NCI-H2171 (cell line): ENCODE measurements around the gene PPARGC1A.

Experiments used
- DNase-seq: peaks from one replicate; lab custom pipeline; 2025; lab: John Stamatoyannopoulos, UW

PPARGC1A gene

DNA sequence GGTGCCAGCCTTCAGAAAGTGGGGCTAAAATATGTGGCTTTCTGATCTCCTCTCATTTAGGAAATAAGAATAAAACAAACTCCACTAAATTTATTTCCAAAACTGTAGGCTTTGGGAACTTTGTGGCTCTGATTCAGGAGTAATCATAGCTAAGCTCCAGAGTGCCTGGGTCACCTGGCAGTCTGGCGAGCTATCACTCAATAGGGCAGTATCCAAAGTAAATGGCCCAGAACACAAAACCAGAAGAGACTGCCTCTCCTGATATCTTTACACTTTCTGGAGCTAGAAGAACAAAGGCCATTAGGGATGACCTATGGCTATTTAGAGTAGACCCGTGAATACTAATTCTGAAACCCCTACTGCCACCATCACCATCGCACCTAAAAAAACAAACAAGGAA is 17.0 kb upstream of the PPARGC1A start:
- DNase-seq, result no peak

DNA sequence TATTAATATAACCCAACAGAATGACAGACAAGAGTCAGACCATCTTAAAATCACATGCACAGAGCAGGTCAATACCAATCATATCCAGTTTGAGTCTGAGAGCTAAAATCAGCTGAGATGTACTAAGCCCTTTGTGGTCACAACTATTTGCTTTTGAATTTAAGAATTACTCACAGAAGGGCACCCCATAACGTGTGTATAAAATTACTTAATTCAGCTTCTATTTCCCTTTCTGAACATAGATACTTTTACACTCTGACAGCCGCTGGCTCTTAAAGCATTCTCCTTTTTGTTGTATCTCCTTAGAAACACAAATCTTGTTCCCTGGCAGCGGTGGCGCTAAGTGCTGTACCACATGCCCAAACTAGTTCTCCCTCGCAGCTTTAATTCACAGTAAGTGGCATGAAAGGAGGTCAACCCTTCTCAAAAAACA is 14.8 kb upstream of the PPARGC1A start:
- no peak for DNase-seq

DNA sequence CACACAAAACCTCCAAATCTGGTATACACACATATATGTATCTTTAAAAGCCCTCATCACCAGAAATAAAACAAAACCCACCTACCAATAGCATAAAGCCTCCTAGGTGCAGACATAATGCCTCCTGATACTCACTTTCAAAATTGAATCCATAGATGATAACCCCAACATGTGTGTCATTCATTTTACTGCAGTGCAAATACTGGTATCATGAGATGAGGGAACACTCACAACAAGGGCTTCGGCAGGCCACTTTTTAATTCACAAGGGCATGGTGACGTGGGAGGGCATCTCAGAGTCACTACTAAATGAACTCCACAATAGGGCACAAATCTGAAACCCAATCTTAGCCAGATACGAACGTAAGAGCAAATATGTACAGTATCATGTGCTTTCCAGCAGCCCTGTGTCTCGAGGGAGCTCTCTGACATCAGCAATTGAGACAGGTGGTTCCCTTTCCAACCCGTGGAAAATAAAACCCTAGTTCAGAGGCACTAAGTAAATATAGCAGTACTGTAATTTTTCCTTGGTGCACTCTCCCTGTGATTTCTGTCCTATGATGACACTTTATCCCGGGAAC is 14.1 kb upstream of the PPARGC1A start:
- peak; percentile 7 for DNase-seq

DNA sequence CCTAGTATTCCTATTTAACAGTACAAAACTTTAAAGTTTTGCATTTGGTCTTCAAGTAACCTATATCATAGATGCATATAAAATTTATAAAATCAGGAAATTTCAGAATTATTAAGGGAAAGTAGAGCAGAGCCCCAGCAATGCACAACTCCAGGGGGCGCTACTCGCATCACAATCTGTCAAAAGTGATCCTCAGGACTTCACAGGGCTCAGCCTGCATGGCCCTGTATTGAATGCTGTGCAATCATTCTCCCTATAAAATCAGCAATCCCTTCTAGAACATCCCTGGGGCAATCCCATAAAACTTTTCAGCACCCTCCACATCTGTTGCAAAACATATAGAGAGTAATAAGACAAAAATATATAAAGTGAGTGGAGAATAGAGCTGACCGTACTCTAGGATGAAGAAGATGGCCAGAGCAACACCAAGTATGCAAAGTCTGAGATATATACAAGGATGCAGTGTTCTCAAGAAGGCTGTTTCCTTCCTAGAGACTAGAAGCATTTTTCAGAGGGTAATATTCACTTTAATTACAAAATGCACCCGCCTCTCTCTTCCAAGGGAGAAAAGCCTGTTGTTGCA is 12.5 kb upstream of the PPARGC1A start:
- no peak for DNase-seq

DNA sequence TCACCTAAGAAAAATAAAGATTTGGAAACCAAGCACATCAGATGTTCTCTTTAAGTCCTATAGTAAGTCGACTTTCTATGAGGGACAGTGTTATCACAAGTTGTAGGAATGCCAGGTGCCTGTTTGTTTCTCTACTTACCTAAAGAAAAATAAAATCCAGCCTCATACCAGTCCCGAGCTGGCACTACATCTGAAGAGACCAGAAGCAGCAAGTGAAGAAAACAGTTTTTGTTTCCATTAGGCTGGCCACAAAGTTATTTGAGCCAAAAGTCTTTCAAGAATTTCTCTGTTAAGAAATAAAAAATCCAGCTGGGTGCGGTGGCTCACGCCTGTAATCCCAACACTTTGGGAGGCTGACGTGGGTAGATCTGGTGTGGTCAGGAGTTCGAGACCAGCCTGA is 10.8 kb upstream of the PPARGC1A start:
- DNase-seq, result no peak

DNA sequence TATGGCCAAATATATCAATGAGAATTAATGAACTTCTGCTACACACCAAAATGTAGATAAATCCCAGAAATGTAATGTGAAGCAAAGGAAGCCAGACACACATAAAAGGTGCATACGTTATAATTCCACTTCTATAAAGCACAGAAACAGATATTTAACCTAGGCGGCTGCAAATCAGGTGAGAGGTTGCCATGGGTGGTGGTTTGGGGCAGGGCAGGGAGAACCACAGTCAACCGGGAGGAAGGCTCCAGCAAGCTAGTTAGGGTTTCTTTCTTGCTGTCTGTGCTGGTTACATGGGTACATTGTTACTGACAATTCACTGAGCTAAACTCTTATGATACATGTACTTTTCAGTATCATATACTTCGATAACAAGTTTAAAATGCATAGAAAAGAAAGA is 9.7 kb upstream of the PPARGC1A start:
- DNase-seq, result no peak

DNA sequence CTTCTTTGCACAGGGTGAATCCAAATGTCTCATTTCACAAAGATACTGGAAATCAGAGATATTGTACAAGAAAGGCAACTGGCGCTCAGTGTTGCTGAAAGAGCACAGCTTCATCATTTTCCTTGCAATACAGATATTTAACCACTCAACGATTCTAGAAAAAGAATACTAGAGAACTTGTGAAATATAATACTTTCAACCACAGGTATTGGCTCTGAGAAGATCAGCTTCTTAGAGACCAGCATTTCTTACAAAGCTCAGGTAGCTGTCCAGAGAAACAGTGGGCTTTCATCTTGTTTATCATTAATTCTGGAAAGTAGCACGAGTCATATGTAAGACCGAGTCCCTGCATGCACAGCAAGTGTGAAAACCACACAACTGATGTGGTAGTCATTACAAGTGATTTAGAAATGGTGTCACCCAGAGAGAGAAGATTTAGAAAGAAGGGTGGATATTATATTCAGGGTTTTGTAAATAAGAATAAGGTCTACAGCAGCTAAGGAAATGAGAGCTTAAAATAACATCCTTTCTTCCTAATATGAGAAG is 7.8 kb upstream of the PPARGC1A start:
- no peak for DNase-seq

DNA sequence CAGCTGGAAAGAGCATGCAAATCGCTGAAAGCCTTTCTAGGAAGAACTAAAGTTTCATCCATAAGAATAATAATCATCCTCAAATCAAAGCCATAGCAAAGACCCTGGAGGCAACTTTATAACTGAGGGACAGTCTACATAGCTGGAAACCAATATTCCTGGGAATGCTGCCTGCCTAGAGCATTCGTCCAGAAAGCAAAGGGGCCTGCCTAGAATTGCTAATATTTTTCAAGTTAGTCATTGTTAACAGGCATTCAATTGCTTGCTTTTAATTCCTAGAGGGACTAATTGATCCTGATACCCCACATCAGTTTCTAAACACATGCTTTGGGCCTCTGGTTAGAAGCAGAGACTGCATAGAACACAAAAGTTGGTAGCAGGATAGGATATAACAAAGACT is 4.2 kb upstream of the PPARGC1A start:
- no peak for DNase-seq

DNA sequence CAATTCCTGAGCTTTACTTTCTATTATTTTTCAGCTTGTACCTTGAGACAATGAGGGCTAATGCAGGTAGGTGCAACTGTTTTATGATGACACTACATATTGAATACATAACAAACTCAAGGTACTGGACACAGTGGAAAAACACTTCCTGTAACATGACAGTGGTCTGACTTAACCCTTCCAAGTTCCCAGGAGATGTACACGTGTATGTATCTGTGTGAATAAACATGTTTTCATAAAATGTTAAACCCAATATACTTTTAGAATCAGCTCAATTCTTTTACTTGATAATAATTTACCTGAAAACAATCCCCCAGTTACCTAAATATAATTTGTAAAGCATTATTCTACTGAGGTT is 1.2 kb upstream of the PPARGC1A start:
- DNase-seq, result no peak

DNA sequence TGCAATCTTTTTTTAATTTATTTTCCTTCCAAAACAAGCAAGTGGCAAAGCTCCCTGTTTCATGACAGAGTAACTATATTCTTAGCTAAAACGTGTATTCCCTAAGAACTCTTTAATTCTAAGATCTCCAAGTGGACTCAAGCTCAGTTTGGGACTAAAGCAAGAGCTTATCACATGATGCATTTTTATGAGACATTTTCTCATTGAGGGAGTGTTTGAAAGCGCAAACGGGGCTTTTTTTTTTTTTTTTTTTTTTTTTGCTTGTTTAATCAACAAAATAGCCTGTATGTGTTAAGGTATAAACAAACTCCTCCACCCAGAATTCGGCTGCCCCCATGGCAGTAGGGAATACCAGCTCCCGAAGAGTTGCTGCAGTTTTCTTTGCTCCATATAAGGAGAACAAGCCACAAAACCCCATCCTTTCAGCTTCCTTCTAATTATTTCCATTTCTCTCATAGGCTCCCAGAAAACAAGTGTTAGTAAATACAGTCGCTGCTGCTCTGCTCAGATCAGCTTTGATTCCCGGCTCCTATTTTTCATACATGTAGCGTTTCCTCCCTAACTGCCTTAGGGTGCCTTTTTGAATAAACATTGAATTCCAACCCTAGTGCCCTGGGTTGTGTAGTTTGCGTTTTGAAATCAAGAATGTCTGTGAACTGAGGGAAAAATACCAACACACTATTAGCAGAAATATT is 669 bp upstream of the PPARGC1A start:
- no peak for DNase-seq

DNA sequence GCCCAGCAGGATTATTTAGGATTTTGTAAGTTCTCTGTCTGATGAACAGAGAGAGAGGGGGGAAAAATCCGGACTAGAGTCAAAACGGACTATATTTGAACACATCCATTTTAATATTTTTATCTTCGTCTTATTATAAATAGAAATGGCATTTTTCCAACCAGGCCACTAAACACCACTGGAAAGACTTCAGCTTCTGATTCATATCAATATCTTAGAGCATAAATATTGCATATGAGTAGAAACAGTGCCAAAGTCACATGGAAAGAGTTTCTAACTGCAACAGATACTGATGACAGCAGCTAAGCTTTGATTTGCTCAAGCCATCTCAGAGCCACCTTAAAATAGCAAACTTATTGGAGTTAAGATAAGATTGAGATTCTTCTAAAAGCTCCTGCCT is 456 bp downstream of the PPARGC1A start:
- no peak for DNase-seq

DNA sequence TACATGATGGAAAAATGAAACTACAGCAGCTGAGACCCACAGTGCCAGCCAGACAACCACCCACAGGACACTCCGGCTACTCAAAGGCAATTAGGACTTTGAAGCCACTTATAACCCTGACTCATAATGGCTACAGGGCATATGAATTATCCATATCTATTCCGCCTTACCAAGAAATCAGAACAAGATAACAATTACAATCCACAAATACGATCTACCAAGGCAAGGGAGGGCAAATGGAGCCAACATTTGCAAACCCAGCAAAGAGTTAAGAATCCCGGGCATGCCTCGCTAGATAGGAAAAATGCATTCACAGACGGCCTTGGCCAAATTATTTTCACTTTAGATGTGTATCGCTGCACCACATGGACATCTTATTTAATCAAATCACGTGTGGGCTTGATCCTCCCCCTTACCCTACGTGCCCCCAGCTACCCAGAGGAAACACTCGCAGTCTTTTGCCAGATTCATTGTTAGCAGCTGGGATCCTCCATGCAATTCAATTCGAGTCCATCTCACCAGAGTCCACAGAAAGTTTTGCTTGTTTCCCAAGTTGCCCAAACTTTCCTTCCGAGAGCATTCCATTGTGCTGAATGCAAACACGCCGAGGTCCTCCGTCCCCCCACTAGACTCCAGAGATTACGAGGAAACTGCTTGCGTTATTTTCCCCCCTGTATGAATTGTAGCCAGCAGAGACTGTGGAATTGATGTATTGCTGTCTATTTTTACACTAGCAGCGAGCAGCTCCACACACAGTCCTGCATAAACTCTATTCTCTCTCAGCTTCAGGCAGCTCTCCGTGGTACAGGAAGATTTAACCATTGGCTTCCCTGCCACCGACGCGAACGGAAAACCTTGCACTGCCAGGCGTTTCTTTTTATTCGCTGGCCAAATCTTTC is 1.2 kb downstream of the PPARGC1A start:
- no peak for DNase-seq

DNA sequence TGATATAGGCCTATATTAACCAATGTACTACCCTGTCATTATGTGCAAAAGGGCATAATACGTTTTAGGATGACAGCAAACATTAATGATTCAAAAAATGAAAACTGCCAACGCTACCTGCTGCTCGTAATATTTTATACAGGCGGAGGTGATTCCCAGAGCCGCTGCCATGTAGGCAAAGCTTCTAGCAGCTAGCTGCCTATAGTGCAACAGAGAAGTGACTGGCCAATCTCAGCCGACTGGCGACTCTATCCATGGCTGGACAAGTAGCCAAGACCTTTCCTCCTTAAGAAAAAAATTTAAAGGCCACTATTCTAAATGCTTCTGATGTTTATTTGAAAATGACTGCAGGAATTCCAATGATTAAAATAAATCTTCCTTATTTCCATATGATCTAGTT is 1.9 kb downstream of the PPARGC1A start:
- DNase-seq, result no peak

DNA sequence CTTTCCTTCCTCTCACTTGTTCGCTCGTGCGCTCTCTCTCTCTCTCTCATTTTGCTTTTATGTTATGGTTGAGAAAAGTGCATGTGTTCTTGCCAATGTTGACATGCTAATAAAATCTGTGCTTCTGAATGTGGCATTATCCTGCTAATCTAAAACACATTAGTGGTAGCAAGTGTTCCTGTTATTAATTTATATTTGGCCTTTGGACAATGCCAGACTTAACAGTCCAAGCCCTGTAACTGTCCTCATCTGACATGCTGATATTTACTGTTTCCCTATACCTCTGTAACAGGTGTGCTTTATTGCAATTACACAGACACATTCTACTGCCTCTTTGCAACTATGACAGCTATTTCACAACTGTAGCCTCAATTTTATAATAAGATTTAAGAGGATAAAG is 2.7 kb downstream of the PPARGC1A start:
- DNase-seq, result no peak

DNA sequence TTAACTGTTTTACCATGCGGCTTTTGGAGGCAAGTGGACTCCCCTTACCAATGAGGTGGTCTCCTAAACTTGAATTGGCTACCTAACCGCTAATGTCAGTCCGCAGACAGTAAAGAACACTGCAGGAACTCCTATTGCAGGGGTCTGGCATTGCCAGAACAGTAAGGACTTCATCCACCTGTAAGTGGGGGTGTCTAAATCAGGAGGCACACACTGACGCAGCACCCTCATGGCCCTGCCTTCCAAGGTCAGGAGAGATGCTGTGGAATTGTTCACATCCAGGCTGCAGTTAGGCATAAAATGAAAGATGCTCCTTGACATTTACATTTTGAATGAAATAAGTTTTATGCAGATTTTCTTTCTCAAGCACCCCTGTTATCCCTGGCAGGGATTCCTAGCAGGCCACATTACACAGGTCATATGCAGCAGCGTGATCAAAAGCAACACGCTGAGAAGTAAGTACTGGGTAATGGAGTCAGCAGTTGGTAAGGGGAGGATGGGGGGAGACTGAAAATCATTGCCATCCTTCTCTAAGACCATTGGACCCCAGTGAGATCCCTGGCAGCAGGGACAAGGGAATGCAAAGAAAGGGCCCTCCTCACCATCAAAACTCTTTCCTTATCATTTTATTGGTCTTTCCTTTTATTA is 3.8 kb downstream of the PPARGC1A start:
- DNase-seq, result no peak

DNA sequence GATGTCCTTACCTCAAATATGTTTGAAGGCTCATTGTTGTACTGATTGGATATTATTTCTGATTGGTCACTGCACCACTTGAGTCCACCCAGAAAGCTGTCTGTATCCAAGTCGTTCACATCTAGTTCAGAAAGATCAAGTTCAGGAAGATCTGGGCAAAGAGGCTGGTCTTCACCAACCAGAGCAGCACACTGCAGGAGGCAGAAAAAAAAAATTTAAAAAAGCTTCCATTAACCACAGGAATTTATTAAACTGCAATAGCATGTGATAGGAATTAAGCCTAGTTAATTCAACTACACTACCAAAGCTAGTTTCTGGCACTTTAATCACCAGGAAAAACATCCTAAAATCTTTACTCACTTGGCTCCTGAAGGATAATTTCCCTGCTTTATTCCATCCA is 5.1 kb downstream of the PPARGC1A start:
- DNase-seq, result no peak

DNA sequence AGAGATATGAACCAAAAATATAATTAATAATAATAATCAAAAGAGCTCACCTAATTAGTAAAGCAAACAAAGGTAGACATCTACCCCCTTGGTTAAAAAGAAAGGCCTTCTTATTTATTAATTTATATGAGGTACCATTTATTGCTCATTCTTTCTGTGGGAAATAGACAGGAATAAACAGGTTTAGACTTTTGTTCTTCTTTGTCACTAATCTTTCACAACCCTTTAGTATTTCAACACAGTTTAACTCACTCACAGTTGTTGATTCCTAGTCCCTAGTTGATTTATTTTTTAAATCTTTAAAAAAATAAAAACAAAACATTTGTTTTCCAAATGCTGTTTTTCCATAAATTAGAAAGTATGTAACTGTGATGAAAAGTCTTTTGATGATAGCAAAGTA is 5.6 kb downstream of the PPARGC1A start:
- DNase-seq, result no peak

DNA sequence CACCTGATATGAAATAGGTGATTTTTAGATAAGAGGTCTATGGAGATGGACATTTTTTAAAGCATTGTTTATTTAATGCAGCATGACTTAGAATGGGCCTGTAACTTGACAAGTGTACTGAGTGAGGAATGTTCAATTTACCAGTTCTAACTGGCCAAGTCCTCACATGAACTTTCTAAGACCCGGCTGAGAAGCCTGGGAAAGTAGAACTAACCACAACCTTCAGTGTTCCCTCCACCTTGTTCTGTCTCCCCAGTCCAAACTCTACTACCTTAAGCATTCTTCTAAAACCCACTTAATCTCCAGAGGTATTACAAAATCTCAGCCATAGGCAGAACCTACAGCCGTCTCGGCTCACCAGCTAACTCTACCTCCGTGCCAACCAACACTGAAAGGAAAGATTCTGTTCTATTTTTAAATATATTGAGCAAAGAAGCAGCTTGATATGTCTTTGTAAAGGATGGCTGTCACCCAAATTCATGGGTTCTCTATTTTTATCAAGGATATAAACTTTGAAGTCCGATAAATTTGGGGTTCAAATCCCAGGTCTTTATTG is 6.8 kb downstream of the PPARGC1A start:
- no peak for DNase-seq

DNA sequence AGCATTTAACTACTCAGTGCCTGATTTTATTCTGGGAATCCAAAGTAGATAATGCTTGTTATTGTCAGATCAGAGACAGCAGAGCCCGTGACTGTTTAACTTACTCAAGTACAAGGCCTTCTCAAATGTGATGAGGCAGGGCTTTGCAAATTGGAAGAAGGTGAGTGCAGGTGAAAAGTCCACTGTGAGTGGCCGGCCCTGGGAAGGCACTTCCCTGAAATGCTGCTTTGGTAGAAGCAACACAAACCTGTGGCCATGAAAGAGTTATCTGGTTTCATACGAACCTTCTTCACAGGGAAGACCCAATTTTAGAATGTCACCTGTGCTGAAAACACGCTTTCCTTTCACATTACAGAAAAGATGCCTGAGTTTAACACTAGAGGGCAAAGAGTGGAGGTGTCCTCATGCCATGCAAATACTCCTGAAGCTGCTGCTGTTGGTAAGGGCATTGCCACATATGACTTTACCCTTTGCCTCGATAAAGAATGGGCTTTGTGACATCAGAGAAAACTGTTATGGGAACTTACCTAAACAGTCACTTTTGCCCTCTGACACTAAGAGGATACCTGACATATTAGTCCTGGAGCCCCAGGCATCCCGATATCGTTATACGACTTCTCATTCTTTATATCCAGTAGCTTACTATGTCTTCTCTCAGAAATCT is 8.0 kb downstream of the PPARGC1A start:
- DNase-seq, result no peak

DNA sequence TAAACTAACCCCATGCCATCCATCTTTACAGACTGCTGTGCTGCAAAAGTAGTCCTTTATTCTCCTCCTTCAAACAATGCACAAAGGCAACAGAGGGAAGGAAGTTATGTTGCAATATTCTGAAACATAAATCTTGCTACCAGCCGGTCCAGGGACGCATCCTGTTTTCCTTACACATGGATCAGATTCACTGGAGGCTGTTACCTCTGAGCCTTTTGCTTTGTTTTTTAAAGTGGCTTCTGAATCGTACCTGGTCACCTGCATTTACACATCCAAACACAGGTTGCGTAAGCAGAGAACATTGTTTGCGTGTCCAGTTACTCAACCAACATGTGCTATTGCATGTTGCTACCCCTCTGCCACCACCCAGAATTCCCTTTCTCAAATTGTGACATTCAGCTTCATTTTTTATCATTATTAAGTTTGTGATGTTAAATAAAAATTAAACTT is 8.8 kb downstream of the PPARGC1A start:
- DNase-seq, result no peak
